ENCODE data around the gene ATP2B3. TPM values are rescaled to one million over a fixed set of nuclear protein-coding genes. Genes with fewer than 3 reads are reported as not detected.
A peak's percentile ranks its signal among the peaks of the same experiment; 100 is the strongest.

ATP2B3 gene
- total RNA-seq, 3 donors from 2014 or later (not counting 1 experiment from before 2014, with no cell fraction given) = not detected

- peak; percentile 41 to 76 for DNase-seq
- intact Hi-C loops (cut with micrococcal nuclease) = loop anchor here (2.0 kb wide), 1 partner anchor 114 kb away; no protein-coding TSS in a partner anchor
Observed at GRCh38 chrX:153554519-153555167, 37.2 kb downstream of the ATP2B3 start.

DNA sequence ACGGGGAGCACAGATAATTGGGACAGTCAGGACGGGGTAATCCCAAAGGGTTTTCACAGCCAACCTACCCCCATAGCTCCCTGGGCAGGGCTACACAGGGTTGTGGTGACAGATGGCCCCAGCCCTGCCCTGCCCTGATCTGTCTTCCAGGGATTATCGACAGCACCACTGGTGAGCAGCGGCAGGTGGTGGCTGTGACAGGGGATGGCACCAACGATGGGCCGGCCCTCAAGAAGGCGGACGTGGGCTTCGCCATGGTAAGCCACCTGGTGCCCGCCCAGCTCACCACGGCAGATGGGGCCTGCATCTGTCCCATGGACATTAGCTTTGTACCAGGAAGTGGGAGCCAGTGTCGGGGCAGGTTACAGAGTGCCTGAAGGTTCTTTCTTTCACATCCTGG lies 39.3 kb downstream of the ATP2B3 start:
- Mint-ChIP-seq H3K4me1 (no peaks in the 10 kb centered on the region), H3K9me3 (no peaks in the 10 kb centered on the region), H3K4me3 (no peak overlapping the region), H3K36me3 (no peaks in the 10 kb centered on the region), H3K27ac (no peak overlapping the region), H3K27me3 (ENCODE audit: low read depth in 2 of 2) (peaks cover 0 to 4% of the 10 kb centered on the region in 2 donors)
- Histone ChIP-seq H3K4me1 (ENCODE audit: control insufficient read depth, insufficient read depth, low read length) (no peaks in the 10 kb centered on the region), H3K9me3 (ENCODE audit: control insufficient read depth, insufficient read depth, low read length) (no peaks in the 10 kb centered on the region), H3K27me3 (ENCODE audit: control insufficient read depth, insufficient read depth, low read length) (no peaks in the 10 kb centered on the region), H3K27ac (ENCODE audit: low read length) (no peak overlapping the region), H3K4me3 (ENCODE audit: low read length) (no peak overlapping the region), H3K36me3 (ENCODE audit: control insufficient read depth, insufficient read depth, low read length) (no peaks in the 10 kb centered on the region)
- ATAC-seq (no peak), DNase-seq (no peak)
- intact Hi-C loops (cut with micrococcal nuclease) = no loop called here
- no peak for TF ChIP-seq CTCF (IDR thresholded peaks at IDR 0.05)
- WGBS (ENCODE audit: insufficient coverage) = 82% methylated on average over 10 of the region's 12 CpGs

More at GRCh38 chrX:153554519-153555167, 37.2 kb downstream of the ATP2B3 start:
- no peaks in the 10 kb centered on the region for H3K4me1 ChIP-seq (ENCODE audit: control insufficient read depth, insufficient read depth, low read length)
- no peaks in the 10 kb centered on the region for H3K9me3 ChIP-seq (ENCODE audit: control insufficient read depth, insufficient read depth, low read length)
- Mint-ChIP-seq H3K27me3 (ENCODE audit: low read depth in 2 of 2) (peaks cover 0 to 4% of the 10 kb centered on the region in 2 donors), H3K36me3 (no peaks in the 10 kb centered on the region), H3K9me3 (no peaks in the 10 kb centered on the region), H3K27ac (no peak overlapping the region), H3K4me3 (no peak overlapping the region), H3K4me1 (no peaks in the 10 kb centered on the region)
- H3K27ac ChIP-seq (ENCODE audit: low read length) = no peak overlapping the region
- 39% methylated on average over 17 of the region's 17 CpGs for WGBS (ENCODE audit: insufficient coverage)
- H3K4me3 ChIP-seq (ENCODE audit: low read length) = no peak overlapping the region
- no peaks in the 10 kb centered on the region for H3K27me3 ChIP-seq (ENCODE audit: control insufficient read depth, insufficient read depth, low read length)
- ATAC-seq = peak in 2 of 3 donors; percentile 54 to 68
- TF ChIP-seq CTCF (IDR thresholded peaks at IDR 0.05) = peak; percentile 25
- no peaks in the 10 kb centered on the region for H3K36me3 ChIP-seq (ENCODE audit: control insufficient read depth, insufficient read depth, low read length)

DNA sequence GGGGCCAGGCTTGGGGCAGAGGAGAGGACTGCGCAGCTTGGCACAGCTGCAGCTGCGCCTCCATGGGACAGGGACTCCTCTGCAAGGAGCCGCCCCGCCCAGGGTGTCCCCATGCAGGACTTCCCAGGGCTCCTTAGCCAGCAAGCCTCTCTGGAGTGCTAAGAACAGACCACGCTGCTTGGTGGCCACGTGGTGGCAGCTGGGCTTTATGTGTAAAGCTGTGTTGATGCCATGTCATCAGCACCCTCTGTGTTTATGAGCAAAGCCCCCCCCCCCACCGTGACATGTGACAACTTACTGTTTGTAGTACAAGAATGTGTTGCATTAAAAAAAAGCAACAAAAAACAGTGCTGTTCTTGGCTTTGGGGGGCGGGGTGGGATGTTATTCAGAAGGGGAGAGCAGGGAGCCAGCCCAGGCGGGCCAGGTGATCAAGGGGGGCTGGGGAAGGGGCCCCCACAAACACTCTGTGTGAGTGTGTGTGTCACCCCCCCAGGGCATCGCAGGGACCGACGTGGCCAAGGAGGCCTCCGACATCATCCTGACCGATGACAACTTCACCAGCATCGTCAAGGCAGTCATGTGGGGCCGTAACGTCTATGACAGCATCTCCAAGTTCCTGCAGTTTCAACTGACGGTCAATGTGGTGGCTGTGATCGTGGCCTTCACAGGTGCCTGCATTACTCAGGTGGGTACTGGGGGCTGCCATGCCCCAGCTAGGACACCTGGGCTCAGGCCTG lies 40.3 kb downstream of the ATP2B3 start:
- WGBS (ENCODE audit: insufficient coverage) = 98% methylated on average over 15 of the region's 19 CpGs
- no peak for TF ChIP-seq CTCF (IDR thresholded peaks at IDR 0.05)

More for the DNA sequence above, 40.3 kb downstream of the ATP2B3 start:
- intact Hi-C loops (cut with micrococcal nuclease) = no loop called here
- Mint-ChIP-seq H3K4me3 (no peak overlapping the region), H3K4me1 (no peaks in the 10 kb centered on the region), H3K36me3 (no peaks in the 10 kb centered on the region), H3K27ac (no peak overlapping the region), H3K9me3 (no peaks in the 10 kb centered on the region), H3K27me3 (ENCODE audit: low read depth in 2 of 2) (peaks cover 0 to 4% of the 10 kb centered on the region in 2 donors)
- Histone ChIP-seq H3K27ac (ENCODE audit: low read length) (no peak overlapping the region), H3K4me3 (ENCODE audit: low read length) (no peak overlapping the region), H3K36me3 (ENCODE audit: control insufficient read depth, insufficient read depth, low read length) (no peaks in the 10 kb centered on the region), H3K9me3 (ENCODE audit: control insufficient read depth, insufficient read depth, low read length) (no peaks in the 10 kb centered on the region), H3K4me1 (ENCODE audit: control insufficient read depth, insufficient read depth, low read length) (no peaks in the 10 kb centered on the region), H3K27me3 (ENCODE audit: control insufficient read depth, insufficient read depth, low read length) (no peaks in the 10 kb centered on the region)
- DNase-seq = no peak
- ATAC-seq = no peak

Data from natural killer cell (primary cell).